Left lobe of liver (tissue), 2 donors: Measurements from ENCODE around the gene MYRIP. TPM values are rescaled to one million over a fixed set of nuclear protein-coding genes. Genes with fewer than 3 reads are reported as not detected.
"Not testable (repeated sequence)": the region's sequence is repeated elsewhere in the genome, so short reads cannot be mapped to it uniquely, and the experiment has no call there.

Experiments
- ATAC-seq: fragments of 200-7000 bp; cut with Tn5 transposase; one replicate; pipeline ENCODE4 v1.9.1; 2020; ENCODE audit warnings: mild to moderate bottlenecking, moderate library complexity
- DNase-seq: peaks from one replicate; pipeline ENCODE4 v3.0.0-alpha.2; 2020; ENCODE audit warnings: low spot score
- total RNA-seq: library from RNA; stranded (reverse); gene quantifications from one replicate; pipeline ENCODE4 v1.2.1, GENCODE V29; 2021
- donor health status: DM: no; HTN: no; CAD: no; lungs with moderate emphysema.
- donor health status: DM: no; HTN: yes; CAD: no.

Gene MYRIP
- total RNA-seq, 1 donor from 2014 or later: 12.7 TPM

GRCh38 chr3:40254891-40255290 lies 445.5 kb downstream of the MYRIP start:
- DNase-seq: no peak
- no peak for ATAC-seq

GRCh38 chr3:40255532-40255931 lies 446.1 kb downstream of the MYRIP start:
- DNase-seq (no peak), ATAC-seq (no peak)

GRCh38 chr3:40258064-40258463 lies 448.7 kb downstream of the MYRIP start:
- ATAC-seq (no peak), DNase-seq (no peak)

GRCh38 chr3:40258555-40258954 lies 449.1 kb downstream of the MYRIP start:
- ATAC-seq (no peak), DNase-seq (no peak)

- DNase-seq (no peak), ATAC-seq (peak; percentile 64)
These were observed 452.9 kb downstream of the MYRIP start for GRCh38 chr3:40262331-40262730.

GRCh38 chr3:40264451-40264850 lies 455.0 kb downstream of the MYRIP start:
- DNase-seq: no peak
- ATAC-seq: no peak

GRCh38 chr3:40265181-40265580 lies 455.8 kb downstream of the MYRIP start:
- DNase-seq (no peak), ATAC-seq (peak; percentile 80)

GRCh38 chr3:40267937-40268724 lies 458.7 kb downstream of the MYRIP start:
- no peak for DNase-seq

GRCh38 chr3:40268802-40269524 lies 459.6 kb downstream of the MYRIP start:
- no peak for DNase-seq
- peak; percentile 51 for ATAC-seq

More at GRCh38 chr3:40267937-40268724, 458.7 kb downstream of the MYRIP start:
- peak; percentile 70 for ATAC-seq

GRCh38 chr3:40278791-40279190 lies 469.4 kb downstream of the MYRIP start:
- ATAC-seq (no peak), DNase-seq (no peak)

GRCh38 chr3:40281995-40282394 lies 472.6 kb downstream of the MYRIP start:
- ATAC-seq: no peak

GRCh38 chr3:40283057-40283456 lies 473.6 kb downstream of the MYRIP start:
- ATAC-seq, DNase-seq: not testable (repeated sequence)

More at GRCh38 chr3:40281995-40282394, 472.6 kb downstream of the MYRIP start:
- no peak for DNase-seq

- no peak for ATAC-seq
These were observed 477.8 kb downstream of the MYRIP start for GRCh38 chr3:40287248-40287647.

GRCh38 chr3:40290396-40290795 lies 481.0 kb downstream of the MYRIP start:
- ATAC-seq (peak; percentile 85), DNase-seq (no peak)

More at GRCh38 chr3:40287248-40287647, 477.8 kb downstream of the MYRIP start:
- DNase-seq: no peak

- DNase-seq (no peak), ATAC-seq (no peak)
These were observed 482.1 kb downstream of the MYRIP start for GRCh38 chr3:40291471-40291870.

GRCh38 chr3:40292637-40293349 lies 483.4 kb downstream of the MYRIP start:
- DNase-seq (no peak), ATAC-seq (no peak)

- no peak for ATAC-seq
- no peak for DNase-seq
These were observed 485.0 kb downstream of the MYRIP start for GRCh38 chr3:40294434-40294833.

- DNase-seq (no peak), ATAC-seq (no peak)
These were observed 488.7 kb downstream of the MYRIP start for GRCh38 chr3:40298075-40298474.

- ATAC-seq: no peak
- DNase-seq: no peak
These were observed 489.8 kb downstream of the MYRIP start for GRCh38 chr3:40299130-40299720.

- DNase-seq: no peak
These were observed 490.4 kb downstream of the MYRIP start for GRCh38 chr3:40299721-40300335.

GRCh38 chr3:40302784-40303183 lies 493.4 kb downstream of the MYRIP start:
- no peak for DNase-seq

More at GRCh38 chr3:40299721-40300335, 490.4 kb downstream of the MYRIP start:
- peak; percentile 76 for ATAC-seq

More at GRCh38 chr3:40302784-40303183, 493.4 kb downstream of the MYRIP start:
- no peak for ATAC-seq
